NCI-H128 (cell line): Measurements from ENCODE around the gene FAM83C.
"Not testable (repeated sequence)": the region's sequence is repeated elsewhere in the genome, so short reads cannot be mapped to it uniquely, and the experiment has no call there.

ENCODE experiments used
- DNase-seq: peaks from one replicate; lab custom pipeline; 2025; ENCODE audit not compliant: unreplicated experiment; lab: John Stamatoyannopoulos, UW

The FAM83C gene

DNA sequence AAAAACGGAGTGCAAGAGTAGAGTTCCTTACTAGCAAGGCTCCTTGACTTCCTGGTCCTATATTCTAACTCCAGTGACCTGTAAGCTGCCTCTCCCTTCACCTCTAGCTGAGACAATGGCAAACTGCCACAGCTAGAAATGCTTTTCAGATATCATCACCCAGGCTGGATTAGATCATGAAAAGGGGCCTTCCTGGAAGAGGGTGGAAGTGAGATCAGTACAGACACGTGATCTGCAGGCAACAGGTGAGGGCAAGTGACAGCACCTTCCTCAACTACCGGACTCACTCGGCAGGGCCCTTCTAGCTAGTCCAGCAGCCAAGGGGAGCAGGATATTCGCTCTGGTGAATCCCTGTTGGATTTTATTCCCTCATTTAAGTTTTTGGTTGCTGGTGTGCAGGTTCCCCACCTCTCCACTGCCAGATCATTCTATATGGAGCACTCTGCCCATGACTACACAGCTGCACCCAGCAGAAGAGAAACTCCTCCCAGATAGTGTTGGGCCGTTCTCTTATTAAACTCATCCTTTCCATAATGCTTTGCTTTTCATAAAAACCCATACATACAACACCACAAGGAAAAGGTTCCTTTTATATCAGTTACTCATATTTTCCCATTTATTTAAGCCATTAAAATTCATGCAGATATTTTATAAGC, 26.4 kb upstream of the FAM83C start:
- DNase-seq = no peak

DNA sequence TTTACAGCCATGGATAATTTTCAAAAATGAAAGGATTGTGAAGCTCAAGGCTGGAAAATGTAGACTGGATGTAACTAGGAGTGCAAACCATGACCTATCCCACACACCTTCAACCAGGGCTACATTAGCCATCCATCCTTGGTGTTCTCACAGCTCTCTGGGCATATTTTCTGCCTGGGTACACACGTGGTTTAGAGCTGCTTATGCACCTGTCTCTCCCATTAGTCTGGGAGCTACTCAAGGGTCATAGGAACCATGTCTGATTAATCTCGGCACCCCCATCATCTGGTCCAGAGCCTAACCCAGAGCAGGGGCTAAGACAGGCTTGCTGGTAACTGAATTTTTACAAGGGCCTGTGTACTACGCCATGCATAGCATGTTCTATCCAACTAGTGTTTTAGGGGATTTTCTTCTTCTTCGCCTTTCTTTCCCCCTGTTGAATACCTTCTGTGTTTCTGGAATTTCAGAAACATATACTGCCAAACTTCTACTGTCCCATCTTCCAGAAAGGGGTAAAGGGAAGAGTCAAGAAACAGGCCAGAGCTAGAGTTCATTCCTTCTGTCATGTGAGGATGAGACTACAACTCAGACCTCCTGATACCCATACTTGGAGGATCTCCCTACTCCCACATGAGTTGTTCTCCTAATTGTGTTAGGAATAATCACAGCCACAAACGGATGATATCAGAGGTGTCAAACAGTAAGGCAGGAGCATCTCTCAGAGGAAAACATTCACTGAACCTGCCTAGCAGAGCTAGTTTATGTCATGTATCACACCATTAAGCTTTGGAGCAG, 25.4 kb upstream of the FAM83C start:
- DNase-seq = no peak

DNA sequence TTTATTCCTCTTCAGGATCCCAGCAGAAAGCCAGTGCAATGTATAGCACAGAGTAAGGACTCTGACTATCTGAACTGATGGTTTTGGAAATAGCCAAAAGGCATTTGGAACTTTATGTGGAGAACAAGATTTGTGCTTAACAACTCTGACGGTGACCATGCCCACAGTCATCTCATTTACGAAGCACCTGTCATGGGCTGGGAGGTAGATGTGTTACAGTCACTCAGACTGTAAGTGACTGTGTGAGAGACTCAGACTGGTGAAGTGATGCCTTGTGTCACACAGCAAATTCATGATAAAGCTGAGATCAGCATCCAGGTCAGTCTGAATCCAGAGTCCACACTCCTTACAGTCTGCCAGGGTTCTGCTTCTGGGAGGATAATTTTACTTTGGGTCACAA, 23.9 kb upstream of the FAM83C start:
- DNase-seq = no peak

DNA sequence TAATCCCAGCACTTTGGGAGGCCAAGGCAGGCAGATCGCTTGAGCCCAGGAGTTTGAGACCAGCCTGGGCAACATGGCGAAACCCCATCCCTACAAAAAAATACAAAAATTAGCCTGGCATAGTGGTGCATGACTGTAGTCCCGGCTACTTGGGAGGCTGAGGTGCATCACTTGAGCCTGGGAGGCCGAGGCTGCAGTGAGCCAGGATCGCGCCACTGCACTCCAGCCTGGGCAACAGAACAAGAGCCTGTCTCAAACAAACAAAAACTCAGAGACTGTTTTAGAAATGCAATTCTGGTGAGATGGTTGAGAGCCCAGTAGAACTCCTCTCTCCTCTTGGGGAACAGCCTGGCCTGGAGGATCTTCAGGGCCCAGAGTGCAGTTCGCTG, 23.4 kb upstream of the FAM83C start:
- not testable (repeated sequence) for DNase-seq

DNA sequence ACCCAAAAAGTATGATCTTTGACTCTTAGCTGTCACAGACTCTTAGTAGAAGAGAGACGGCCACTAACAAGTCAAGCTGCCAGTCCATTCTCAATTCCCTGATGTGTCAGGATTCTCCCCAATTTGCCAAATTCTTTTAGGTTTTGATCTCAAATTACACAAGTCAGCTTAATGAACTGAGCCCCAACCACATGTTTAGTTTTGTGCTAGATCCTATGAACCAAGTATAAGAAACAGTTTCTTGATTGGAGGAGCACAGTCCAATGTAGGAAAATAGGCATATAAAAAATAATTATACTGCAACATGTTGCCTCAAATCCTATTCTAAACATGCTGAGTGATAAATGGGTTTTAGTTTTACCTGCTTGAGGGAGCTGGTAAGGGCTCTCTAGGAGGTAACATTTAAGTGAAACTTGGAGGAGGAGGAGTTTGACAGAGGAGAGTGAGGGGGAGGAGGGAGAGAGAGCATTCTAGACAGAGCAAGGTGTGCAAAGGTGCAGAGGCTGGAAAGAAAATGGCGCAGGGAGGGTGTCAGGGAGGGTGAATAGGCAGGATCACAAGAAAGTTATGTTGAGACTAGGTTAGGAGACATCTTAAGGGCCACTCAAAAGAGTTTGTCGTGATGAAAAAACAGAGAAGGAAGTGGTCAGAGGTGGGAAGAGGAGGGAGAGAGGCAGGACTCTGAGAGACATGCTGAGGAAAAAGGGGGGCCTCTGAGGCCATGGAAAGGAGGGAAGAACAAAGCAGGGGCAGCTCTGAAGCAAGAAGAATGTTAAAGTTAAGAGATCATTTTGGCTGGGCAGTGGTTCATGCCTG, 22.8 kb upstream of the FAM83C start:
- no peak for DNase-seq

DNA sequence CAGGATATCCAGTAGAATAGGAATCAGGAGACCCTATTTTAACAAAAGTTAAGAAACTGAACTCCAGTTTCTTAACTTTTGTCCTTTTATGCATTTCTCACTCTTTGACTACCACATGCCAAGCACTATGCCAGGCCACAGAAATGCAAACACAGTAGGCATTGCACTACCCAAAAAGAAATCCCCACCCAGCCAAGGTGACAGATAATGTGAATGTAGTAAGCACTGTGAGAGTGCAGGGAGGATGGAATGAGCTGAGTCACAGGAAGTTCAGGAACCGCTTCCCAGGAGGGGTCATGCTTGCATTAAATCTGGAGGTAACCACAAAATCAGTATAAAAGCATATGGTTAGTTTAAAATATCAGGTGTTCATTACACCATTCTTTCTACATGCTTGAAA, 20.1 kb upstream of the FAM83C start:
- DNase-seq = no peak

DNA sequence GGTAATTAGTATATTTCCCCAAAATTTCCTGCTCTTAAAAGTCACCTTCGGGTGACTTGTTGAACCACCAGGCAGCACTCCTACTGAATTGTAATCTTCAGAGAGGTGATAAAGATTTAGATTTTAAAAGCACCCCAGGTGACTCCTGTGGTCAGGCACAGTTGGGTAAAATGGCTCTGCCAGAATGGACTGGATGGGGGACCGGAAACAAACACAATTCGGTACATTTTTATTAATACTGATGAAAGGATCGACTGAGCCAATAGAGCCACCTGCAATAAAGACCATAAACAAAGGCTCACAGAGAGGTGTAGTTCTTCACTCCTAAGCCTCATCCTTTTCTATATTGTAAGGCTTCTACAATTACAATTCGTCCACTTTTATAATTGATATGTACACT, 19.6 kb upstream of the FAM83C start:
- DNase-seq = no peak

DNA sequence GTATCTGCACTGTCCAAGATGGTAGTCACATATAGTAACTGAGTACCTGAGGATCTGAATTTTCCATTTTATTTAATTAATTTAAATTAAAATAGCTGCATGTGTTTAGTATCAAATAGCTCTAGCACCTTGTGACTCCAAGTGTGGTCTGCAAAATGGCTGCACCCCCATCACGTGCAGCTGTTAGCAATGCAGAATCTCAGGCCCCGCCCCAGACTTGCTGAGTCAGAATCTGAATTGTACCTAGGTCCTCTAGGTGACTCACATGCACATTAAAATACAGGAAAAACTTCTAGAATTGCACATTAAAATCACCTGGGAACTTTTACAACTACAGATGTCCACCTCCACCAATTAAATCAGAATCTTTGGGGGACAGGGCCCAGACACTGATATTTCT, 19.2 kb upstream of the FAM83C start:
- no peak for DNase-seq

DNA sequence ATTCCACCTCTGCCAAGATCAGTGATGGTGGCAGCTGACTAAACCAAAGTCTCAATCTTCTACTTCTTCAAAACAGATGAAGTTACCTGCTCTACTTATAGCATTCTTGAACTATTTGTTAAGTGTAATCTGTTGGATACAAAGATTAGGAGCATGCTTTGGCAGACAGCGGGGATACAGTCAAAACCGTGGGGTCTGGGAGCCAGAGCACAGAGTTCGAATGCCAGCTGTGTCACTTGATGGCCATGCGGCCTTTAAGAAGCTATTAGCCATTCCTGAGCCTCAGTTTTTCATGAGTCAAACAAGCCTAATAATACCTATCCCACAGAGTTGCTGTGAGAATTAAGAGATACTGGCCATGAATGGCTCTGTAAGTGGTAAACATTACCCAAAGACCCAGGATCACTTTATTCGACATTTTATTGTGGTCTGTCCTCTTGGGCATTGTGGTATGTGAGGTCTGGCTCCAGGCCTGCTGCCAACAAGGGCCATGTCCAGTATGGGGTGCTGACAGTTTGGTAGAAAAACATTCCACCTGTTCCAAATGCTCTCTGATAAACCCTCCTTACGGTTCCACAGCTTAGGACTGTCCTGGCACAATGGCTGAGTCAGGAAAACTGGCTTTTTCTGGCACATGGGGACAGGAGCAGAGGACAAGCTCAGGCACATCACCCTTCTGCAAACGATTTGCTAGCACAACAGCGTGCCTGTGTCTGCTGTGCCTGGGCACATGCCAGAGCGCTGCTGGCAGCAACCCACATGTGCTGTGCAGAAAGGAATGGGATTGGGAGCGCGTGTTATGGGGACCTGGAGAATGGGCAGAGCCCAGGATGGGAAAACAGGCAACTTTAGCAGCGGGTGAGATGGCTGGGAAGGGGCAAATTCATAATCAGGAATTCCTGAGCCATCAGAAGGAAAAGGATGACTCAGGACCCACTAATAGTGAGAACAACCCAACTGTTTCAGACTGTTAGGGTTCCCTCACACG, 15.7 kb upstream of the FAM83C start:
- no peak for DNase-seq

DNA sequence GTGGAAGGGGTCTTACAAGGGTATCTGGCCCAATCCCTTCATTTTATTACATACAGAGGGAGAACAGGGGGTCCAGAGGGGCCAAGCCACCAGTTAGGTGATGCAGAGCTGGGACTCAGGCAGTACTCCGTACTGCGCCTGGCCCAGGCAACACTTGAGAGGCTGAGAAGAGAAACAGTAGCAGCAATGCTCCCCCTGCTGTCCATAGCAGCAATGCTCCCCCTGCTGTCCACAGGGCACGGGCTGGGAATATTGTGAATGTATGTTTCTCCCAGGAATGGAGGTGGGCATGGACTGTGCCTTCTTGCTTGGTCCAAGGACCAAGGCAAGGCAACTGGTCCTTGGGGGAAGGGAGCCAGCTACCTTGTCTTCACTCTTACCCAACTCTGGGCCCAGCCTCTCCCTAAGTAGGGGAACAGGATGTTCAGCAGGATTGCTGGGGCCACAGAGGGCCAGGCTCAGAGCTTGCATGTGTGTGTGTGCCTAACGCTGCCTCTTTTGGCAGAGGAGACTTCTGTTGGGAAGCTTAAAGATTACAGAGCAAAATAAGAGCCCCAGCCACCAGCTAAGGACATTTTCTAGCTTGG, 14.8 kb upstream of the FAM83C start:
- DNase-seq = no peak

DNA sequence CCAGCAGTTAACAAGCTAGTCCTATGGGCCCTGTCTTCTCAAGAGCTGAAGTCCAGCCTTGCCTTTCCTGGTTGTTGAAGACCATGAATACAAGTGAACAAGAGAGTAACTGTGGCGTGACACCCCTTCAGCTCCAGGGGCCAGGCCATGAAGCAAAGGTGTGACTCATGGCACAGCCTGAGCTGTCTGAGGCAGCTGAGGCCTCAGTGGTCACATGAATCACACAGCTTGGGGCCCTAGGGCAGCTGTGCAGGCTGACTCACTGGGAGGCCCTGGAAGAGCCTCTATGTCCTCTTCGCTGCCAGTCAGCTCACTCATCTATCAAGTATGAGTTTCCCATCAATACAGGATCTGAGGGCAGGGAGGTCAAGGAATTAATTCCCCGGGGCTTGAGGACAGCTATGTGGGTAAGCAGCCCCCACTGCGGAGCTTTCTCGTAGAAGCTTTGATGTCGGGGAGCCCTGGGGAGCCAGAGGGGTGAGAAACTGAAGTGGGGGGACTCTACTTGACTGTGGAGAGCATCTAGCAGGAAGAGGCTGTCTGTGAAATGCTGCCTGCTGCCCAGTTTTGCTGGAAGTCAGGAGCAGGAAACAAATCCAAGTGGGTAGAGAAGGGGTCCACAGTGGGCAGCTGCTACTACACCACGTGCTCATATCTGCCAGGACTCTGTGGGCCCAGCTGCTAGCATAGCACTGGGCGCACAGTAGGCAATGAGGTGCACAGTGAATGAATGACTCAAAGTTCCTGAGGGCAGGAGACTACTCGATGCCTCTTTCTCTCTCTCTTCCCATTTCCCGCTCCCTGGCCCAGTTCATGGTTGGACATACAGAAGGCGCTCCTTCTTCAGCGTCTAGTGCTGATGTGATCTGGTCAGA, 13.7 kb upstream of the FAM83C start:
- DNase-seq = no peak

DNA sequence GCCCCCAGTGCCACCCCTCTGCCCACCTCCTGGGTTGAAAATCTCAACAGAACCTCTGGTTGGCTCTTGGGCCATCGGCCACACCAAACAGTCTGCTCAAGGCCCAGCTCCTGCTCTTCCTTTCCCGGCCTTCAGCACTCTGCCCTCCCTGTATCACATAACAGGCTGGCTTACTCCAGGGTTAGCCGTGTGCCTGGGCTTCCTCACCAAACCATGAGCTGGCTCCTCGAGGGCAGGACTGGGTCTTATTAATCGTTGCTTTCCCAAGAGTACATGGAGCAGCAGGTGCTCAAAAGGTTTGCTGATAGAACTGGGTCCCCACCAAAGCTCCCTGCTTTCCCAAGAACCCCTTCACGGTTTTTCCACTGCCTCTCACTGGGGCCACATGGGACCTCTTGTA, 12.7 kb upstream of the FAM83C start:
- DNase-seq = no peak

DNA sequence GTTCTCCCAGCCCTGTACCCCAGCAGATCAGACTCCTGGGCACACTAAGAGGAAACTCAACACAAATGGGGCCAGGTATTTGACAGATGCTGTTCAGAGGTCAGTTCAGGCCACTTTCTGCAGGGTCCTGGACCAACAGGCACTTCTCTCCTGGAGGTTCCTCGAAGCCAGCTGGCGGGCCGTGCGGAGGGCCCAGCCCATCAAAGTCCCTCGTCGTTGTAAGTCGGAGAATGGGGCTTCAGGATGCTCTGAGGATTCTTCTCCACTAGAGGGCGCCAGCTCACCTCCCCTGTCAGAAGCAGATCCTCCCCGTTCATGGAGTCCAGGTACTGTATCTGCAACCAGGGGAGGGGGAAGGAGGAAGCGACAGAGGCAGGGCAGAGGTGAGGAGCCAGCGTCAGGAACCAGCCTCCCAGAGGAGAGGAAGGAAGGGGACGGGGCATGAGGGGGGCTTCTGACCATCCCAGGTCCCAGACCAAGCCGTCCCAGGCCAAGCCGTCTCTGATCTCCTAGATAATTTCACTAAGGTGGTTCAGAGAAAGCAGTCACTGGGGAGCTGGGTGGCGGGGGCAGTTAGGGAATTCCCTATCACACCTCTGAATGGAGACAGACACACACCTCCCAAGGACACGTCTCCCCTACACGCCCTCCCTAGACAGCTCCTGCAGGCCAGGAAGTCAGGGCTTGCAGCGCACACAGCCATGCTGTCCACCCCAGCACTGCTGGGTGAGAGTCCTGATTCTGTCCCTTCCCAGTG, 11.7 kb upstream of the FAM83C start:
- peak; percentile 75 for DNase-seq

DNA sequence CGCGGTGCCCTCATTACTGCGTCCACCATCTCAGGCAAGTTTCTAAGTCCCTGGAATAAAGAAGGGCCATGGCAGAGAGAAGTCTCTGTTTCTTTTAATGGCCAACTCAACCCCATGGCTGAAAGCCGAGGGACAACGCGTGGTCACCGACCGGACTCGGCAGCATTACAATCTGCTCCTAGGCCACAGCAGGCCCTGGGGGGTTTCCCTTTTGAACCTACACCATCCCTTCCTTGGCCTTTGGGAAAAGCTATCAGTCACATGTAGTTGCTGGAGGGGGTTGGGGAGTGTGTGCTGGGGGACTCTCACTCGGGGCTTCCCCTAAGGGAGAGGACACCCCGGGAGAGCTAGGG, 11.1 kb upstream of the FAM83C start:
- DNase-seq = no peak

DNA sequence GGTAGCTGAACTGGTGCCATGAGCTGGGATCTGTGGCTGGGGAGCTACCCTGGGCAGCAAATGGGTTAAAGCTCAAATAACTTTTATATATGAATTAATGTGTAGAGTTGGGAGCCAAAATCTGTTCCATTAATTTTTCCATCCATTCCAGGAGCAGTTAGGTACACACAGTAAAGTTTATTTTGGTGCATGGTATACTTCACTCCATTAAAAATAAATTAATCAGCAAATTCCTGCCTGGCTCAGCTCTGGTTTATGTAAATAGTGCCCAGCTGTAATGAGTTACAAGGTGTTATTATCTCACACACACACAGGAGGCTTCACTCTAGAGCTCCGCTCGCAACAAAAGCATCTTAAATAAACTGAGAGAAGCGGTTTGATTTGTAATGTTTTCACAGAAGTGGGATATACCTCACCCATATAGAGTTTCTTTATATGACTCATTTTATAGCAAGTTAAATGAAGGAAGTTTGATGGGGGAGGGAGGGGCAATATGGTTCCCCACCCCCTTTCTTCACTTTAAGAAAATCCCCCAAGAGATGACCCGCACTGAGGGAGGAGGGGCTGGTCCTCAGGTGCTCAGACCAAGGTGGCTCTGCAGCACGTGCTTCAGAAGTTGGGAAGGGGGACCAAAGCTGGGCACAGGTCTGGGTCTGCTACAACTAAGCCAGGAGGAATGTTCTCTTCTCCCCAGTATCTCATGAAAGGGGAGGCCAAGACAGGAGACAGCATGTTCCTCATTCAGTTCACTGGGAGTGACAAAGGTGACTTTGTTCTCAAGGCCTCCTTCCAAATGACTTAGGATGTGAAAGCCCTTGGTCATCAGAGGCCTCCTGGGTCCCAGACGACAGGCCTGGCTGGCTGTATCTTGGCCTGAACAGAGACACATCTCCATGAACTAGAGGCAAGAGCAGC, 10.5 kb upstream of the FAM83C start:
- DNase-seq = no peak

DNA sequence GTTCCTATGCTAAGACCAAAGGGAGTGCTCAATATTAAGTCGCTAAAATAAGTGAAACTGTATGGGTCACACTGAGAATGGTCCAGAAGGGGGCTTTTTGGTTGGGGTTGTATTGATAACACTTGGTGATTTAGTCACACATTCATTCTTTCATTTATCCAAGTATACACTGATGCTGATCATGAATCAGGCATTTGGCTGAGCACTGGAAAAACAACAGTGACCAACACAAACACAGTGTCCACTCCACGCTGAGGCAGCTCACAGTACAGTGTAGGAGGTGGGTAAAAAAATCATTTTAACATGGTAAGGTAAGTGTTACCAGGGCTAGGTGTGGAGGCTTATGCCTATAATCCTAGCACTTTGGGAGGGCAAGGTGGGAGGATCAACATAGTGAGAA, 9.2 kb upstream of the FAM83C start:
- DNase-seq = no peak

DNA sequence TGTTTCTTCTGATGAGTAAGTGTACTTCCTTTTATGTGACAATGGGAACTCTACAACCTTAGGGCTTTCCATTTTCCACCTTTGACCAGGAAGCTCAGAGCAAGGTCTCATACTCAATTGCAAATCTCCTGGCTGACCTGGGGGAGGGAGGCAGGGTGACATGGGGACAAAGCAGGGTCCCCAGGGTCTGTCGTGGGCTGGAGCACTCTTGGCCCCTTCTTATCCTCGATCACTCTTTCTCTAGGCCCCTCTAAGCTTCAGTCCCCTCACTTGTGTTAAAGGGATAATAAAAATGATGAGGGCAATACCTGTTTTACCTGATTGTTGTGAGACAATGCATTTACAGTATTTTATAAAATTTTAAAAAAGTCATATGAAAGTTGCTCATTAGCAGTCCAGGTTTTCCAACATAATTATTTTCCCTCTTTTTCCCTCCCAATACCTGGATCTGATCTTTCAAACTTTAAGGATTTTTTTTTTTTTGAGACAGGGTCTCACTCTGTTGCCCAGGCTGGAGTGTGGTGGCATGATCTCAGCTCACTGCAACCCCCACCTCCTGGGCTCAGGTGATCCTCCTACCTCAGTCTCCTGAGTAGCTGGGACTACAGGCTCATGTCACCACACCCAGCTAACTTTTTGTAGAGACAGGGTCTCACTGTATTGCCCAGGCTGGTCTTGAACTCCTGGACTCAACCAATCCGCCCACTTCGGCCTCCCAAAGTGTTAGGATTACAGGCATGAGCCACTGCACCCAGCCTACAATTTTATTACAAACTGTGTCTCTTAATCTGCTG, 8.4 kb upstream of the FAM83C start:
- DNase-seq = no peak
